Left lung (tissue), 10 donors: Measurements from ENCODE around the gene SDK1. TPM values are rescaled to one million over a fixed set of nuclear protein-coding genes. Genes with fewer than 3 reads are reported as not detected.

Experiments
- ATAC-seq: fragments of 200-7000 bp; cut with Tn5 transposase; one replicate; pipeline ENCODE4 v1.9.1; 2020; ENCODE audit warnings: moderate library complexity
- DNase-seq, 4 donors: peaks; one replicate each; pipeline ENCODE4 v3.0.0-alpha.2; 2013 to 2020
- H3K27ac ChIP-seq, 2 donors: fragments of 200-600 bp; sonication (generic) in 1 of 2; one replicate each; pipeline versions ENCODE4 v1.5.0 to v1.8.0; 2020 to 2021
- H3K27me3 ChIP-seq, 2 donors: fragments of 200-600 bp; sonication (generic) in 1 of 2; one replicate each; pipeline versions ENCODE4 v1.5.0 to v1.8.0; 2020 to 2021
- H3K36me3 ChIP-seq, 2 donors: fragments of 200-600 bp; sonication (generic) in 1 of 2; one replicate each; pipeline versions ENCODE4 v1.5.0 to v1.8.0; 2020 to 2021
- H3K4me1 ChIP-seq, 2 donors: fragments of 200-600 bp; one replicate each; pipeline ENCODE4 v1.8.0; 2021
- H3K4me3 ChIP-seq, 2 donors: fragments of 200-600 bp; sonication (generic) in 1 of 2; one replicate each; pipeline versions ENCODE4 v1.5.0 to v1.8.0; 2020 to 2021; ENCODE audit warnings: mild to moderate bottlenecking in 1 of 2
- H3K9me3 ChIP-seq, 2 donors: fragments of 200-600 bp; sonication (generic) in 1 of 2; one replicate each; pipeline versions ENCODE4 v1.5.0 to v1.8.0; 2020 to 2021
- CTCF ChIP-seq, 2 donors: fragments of 200-600 bp; sonication (generic) in 1 of 2; IDR thresholded peaks; one replicate each; pipeline versions ENCODE4 v1.5.0 to v1.8.0; 2021; ENCODE audit warnings: antibody characterized with exemption in 2 of 2
- intact Hi-C, 2 donors: fragments of 100-400 bp; cut with DNase I; formaldehyde crosslinking; loops; one replicate each; pipeline versions ENCODE4 v1.11.2 to v1.14.2; 2022
- polyA plus RNA-seq, 6 donors: library from polyadenylated mRNA; unstranded; fragments of 120-200 nt; gene quantifications; one replicate each; pipeline ENCODE4 v1.2.1, GENCODE V29; 2013; ENCODE audit not compliant: insufficient read length in 6 of 6
- total RNA-seq, 2 donors: library from RNA; stranded (reverse); fragmentation: NEBNext Ultra II Directional; extraction: Animal tissue kit (Norgen Biotek cat#: 25700); gene quantifications; one replicate each; pipeline ENCODE4 v1.2.1, GENCODE V29; 2021
- donor health status: DM: no; HTN: yes; CAD: no.
- donor health status: DM: no; HTN: no; CAD: no.

Gene SDK1
- total and polyA plus RNA-seq, 8 donors = 5.5 to 17.6 (median 13.0) TPM

DNA sequence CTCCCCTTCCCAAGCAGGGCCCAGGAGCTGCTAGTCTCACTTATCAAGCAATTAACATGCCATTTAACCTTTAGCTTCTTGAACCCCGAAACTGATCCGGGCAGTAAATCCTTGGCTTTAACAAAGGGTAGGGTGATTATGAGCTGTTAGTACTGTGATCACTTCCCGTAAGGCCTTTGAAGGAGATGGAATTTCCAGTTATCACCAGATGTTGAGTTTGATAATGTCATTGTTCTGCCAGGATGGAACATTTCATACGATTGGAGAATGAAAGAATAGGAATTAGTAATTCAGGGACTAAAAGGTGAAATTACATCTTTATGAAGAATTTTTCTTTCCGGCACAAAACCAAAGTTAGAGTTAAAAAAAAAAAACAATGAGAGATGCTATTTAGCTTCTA lies 810.1 kb downstream of the SDK1 start:
- DNase-seq (no peak), ATAC-seq (no peak)
- no peak for TF ChIP-seq CTCF (IDR thresholded peaks at IDR 0.05)
- Histone ChIP-seq H3K27me3 (no peaks in the 10 kb centered on the region), H3K27ac (no peak overlapping the region), H3K9me3 (peaks cover 0 to 4% of the 10 kb centered on the region in 2 donors), H3K36me3 (no peaks in the 10 kb centered on the region), H3K4me1 (no peaks in the 10 kb centered on the region), H3K4me3 (no peak overlapping the region)
- intact Hi-C loops = no loop called here

DNA sequence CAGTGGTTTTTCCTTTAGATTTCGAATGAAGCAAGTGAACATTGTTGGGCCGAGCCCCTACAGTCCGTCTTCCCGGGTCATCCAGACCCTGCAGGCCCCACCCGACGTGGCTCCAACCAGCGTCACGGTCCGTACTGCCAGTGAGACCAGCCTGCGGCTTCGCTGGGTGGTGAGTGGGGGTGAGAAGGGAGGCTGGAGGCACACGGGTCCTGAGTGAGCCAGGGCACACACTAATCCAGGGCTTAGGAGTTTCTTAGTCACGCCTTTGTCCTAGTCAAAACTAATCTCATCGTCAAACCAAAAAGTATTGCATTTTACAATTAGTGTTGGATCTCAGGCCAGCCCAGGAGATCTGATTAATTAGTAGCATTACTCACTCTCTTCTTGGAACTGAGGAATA lies 812.2 kb downstream of the SDK1 start:
- Histone ChIP-seq H3K27me3 (no peaks in the 10 kb centered on the region), H3K9me3 (peaks cover 0 to 6% of the 10 kb centered on the region in 2 donors), H3K27ac (no peak overlapping the region), H3K36me3 (no peaks in the 10 kb centered on the region), H3K4me1 (no peaks in the 10 kb centered on the region), H3K4me3 (no peak overlapping the region)
- ATAC-seq (no peak), DNase-seq (no peak)
- intact Hi-C loops = no loop called here
- TF ChIP-seq CTCF (IDR thresholded peaks at IDR 0.05) = no peak

- peaks cover 0 to 11% of the 10 kb centered on the region in 2 donors for H3K9me3 ChIP-seq
- no peak overlapping the region for H3K4me3 ChIP-seq
- DNase-seq (no peak), ATAC-seq (no peak)
- H3K36me3 ChIP-seq = no peaks in the 10 kb centered on the region
- H3K27ac ChIP-seq = no peak overlapping the region
- H3K27me3 ChIP-seq = no peaks in the 10 kb centered on the region
- TF ChIP-seq CTCF (IDR thresholded peaks at IDR 0.05) = no peak
- H3K4me1 ChIP-seq = no peaks in the 10 kb centered on the region
- intact Hi-C loops = no loop called here
Measured at GRCh38 chr7:4113976-4114375, 812.9 kb downstream of the SDK1 start.

DNA sequence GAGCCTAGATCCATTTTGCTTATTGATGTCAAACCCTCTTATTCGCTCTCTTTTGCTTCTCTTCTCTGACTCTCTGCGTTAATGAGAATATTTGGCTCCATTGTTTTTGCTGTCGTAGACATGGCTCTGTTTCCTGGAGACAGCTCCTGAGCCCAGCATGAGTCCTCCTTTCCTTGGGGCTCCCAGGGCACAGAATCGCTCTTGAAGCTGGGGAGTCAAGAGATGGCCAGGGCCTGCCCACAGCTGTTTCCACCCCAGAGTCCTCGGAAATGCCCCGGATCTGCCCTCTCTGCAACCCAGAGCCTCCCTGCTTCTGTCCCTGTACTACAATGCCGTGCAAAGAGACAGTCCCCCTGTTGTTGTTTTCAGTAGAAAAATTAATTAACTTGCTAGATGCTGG lies 814.4 kb downstream of the SDK1 start:
- Histone ChIP-seq H3K4me3 (no peak overlapping the region), H3K27ac (no peak overlapping the region), H3K9me3 (peaks cover 0 to 19% of the 10 kb centered on the region in 2 donors), H3K27me3 (no peaks in the 10 kb centered on the region), H3K36me3 (no peaks in the 10 kb centered on the region), H3K4me1 (no peaks in the 10 kb centered on the region)
- ATAC-seq (no peak), DNase-seq (no peak)
- intact Hi-C loops = no loop called here
- no peak for TF ChIP-seq CTCF (IDR thresholded peaks at IDR 0.05)

GRCh38 chr7:4115941-4116610 lies 815.0 kb downstream of the SDK1 start:
- DNase-seq (no peak), ATAC-seq (no peak)
- intact Hi-C loops = no loop called here
- Histone ChIP-seq H3K9me3 (peaks cover 0 to 26% of the 10 kb centered on the region in 2 donors), H3K27ac (no peak overlapping the region), H3K4me3 (no peak overlapping the region), H3K4me1 (no peaks in the 10 kb centered on the region), H3K36me3 (no peaks in the 10 kb centered on the region), H3K27me3 (no peaks in the 10 kb centered on the region)
- no peak for TF ChIP-seq CTCF (IDR thresholded peaks at IDR 0.05)
